Astrocyte (in vitro differentiated cells and primary cell): ENCODE measurements around the gene OPA1. TPM values are rescaled to one million over a fixed set of nuclear protein-coding genes. Genes with fewer than 3 reads are reported as not detected.

Experiments
- DNase-seq: peaks from one replicate; pipeline ENCODE4 v3.0.0-alpha.2; 2010; ENCODE audit warnings: low read depth
- FAIRE-seq: peaks from 2 replicates; lab custom pipeline; 2011; peaks lifted over from hg19 to GRCh38; lab: Jason Lieb, UNC
- H2AFZ ChIP-seq: 2 replicates; pipeline ENCODE4 v1.6.0; 2012; ENCODE audit warnings: low read depth, low read length, inconsistent platforms
- H3K27ac ChIP-seq: 2 replicates; pipeline ENCODE4 v1.5.1; 2011; ENCODE audit warnings: low read depth, low read length, inconsistent platforms
- H3K27me3 ChIP-seq: 2 replicates; pipeline ENCODE4 v1.6.0; 2011; ENCODE audit warnings: low read length, inconsistent platforms; ENCODE audit not compliant: insufficient read depth
- H3K36me3 ChIP-seq: 2 replicates; pipeline ENCODE4 v1.5.1; 2011; ENCODE audit warnings: low read length, inconsistent platforms; ENCODE audit not compliant: insufficient read depth
- H3K4me1 ChIP-seq: 2 replicates; pipeline ENCODE4 v1.5.1; 2011; ENCODE audit warnings: low read length, inconsistent platforms; ENCODE audit not compliant: insufficient read depth
- H3K4me2 ChIP-seq: 2 replicates; pipeline ENCODE4 v1.6.0; 2012; ENCODE audit warnings: low read length, inconsistent platforms
- H3K4me3 ChIP-seq: 2 replicates; pipeline ENCODE4 v1.5.1; 2011; ENCODE audit warnings: low read depth, mild to moderate bottlenecking, low read length, inconsistent platforms; ENCODE audit not compliant: insufficient read depth
- H3K79me2 ChIP-seq: 2 replicates; pipeline ENCODE4 v1.6.0; 2012; ENCODE audit warnings: mild to moderate bottlenecking, low read length, inconsistent platforms; ENCODE audit not compliant: insufficient read depth
- H3K9ac ChIP-seq: 2 replicates; pipeline ENCODE4 v1.6.0; 2012; ENCODE audit warnings: mild to moderate bottlenecking, low read length, inconsistent platforms
- H3K9me3 ChIP-seq: 2 replicates; pipeline ENCODE4 v1.5.1; 2012; ENCODE audit warnings: low read depth, mild to moderate bottlenecking, low read length, inconsistent platforms; ENCODE audit not compliant: insufficient read depth
- H4K20me1 ChIP-seq: 2 replicates; pipeline ENCODE4 v1.6.0; 2012; ENCODE audit warnings: low read length, inconsistent platforms; ENCODE audit not compliant: insufficient read depth
- H3K27ac Mint-ChIP-seq: one replicate; pipeline ENCODE4 v1.8.0; 2021; ENCODE audit warnings: mild to moderate bottlenecking, mixed read lengths; ENCODE audit not compliant: unreplicated experiment
- H3K27me3 Mint-ChIP-seq: one replicate; pipeline ENCODE4 v1.8.0; 2021; ENCODE audit warnings: low read depth, mixed read lengths; ENCODE audit not compliant: unreplicated experiment
- H3K36me3 Mint-ChIP-seq: one replicate; pipeline ENCODE4 v1.8.0; 2021; ENCODE audit warnings: low read depth, mixed read lengths; ENCODE audit not compliant: unreplicated experiment
- H3K4me1 Mint-ChIP-seq: one replicate; pipeline ENCODE4 v1.8.0; 2021; ENCODE audit warnings: low read depth, mixed read lengths; ENCODE audit not compliant: unreplicated experiment
- H3K4me3 Mint-ChIP-seq: one replicate; pipeline ENCODE4 v1.8.0; 2021; ENCODE audit warnings: mild to moderate bottlenecking, moderate library complexity, mixed read lengths; ENCODE audit not compliant: unreplicated experiment
- H3K9me3 Mint-ChIP-seq: one replicate; pipeline ENCODE4 v1.8.0; 2021; ENCODE audit warnings: mild to moderate bottlenecking, mixed read lengths; ENCODE audit not compliant: unreplicated experiment
- EZH2 ChIP-seq: IDR thresholded peaks from 2 replicates; pipeline ENCODE4 v1.6.1; 2012; ENCODE audit warnings: mild to moderate bottlenecking, low read length, inconsistent platforms; ENCODE audit not compliant: insufficient read depth
- total RNA-seq: library from RNA; stranded (reverse); gene quantifications from 2 replicates; pipeline ENCODE4 v1.2.1, GENCODE V29; 2021
- TF ChIP-seq, protein P1 (sequence below): IDR thresholded peaks from 2 replicates; pipeline ENCODE4 v1.5.1; 2011; ENCODE audit warnings: low read depth, mild to moderate bottlenecking, inconsistent platforms, low read length, moderate library complexity; ENCODE audit not compliant: insufficient read depth

The OPA1 gene
- total RNA-seq, 1 donor from 2014 or later: 61.8 TPM

- H3K4me2 ChIP-seq: no peak overlapping the region
Observed at GRCh38 chr3:193722566-193722965, 129.6 kb downstream of the OPA1 start.

DNA sequence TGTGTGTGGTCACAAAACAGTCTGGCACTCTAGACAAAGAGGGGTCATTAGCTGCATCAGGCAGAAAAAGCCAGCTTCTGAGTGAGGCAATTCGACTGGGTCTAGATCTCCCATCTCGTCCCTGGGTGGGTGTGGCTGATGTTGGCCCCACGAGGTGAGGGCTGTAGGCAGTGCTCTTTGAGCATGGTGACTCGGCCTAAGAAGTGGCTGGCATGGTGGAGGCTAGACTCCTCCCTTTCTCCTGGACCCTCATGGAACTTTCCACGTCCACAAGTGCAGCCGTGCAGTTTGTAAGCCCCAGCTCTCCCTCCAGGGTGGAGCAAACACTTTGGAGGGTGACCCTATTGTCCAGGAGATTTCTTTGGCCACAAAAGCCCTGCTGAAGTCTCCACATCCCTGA is 134.1 kb downstream of the OPA1 start:
- Histone ChIP-seq H2AFZ (no peak overlapping the region), H3K27ac (no peak overlapping the region), H3K9ac (no peak overlapping the region), H3K36me3 (no peaks in the 10 kb centered on the region), H4K20me1 (no peaks in the 10 kb centered on the region), H3K4me2 (no peak overlapping the region), H3K4me1 (peaks cover 3% of the 10 kb centered on the region), H3K79me2 (no peaks in the 10 kb centered on the region), H3K27me3 (no peaks in the 10 kb centered on the region), H3K9me3 (no peaks in the 10 kb centered on the region), H3K4me3 (no peak overlapping the region)
- Mint-ChIP-seq H3K4me1 (no peaks in the 10 kb centered on the region), H3K27ac (no peak overlapping the region), H3K27me3 (peaks cover 32% of the 10 kb centered on the region), H3K36me3 (no peaks in the 10 kb centered on the region), H3K9me3 (peaks cover 1% of the 10 kb centered on the region), H3K4me3 (no peak overlapping the region)
- no peak for FAIRE-seq
- TF ChIP-seq EZH2: no peak
- TF ChIP-seq, protein P1, sequence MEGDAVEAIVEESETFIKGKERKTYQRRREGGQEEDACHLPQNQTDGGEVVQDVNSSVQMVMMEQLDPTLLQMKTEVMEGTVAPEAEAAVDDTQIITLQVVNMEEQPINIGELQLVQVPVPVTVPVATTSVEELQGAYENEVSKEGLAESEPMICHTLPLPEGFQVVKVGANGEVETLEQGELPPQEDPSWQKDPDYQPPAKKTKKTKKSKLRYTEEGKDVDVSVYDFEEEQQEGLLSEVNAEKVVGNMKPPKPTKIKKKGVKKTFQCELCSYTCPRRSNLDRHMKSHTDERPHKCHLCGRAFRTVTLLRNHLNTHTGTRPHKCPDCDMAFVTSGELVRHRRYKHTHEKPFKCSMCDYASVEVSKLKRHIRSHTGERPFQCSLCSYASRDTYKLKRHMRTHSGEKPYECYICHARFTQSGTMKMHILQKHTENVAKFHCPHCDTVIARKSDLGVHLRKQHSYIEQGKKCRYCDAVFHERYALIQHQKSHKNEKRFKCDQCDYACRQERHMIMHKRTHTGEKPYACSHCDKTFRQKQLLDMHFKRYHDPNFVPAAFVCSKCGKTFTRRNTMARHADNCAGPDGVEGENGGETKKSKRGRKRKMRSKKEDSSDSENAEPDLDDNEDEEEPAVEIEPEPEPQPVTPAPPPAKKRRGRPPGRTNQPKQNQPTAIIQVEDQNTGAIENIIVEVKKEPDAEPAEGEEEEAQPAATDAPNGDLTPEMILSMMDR: no peak
- DNase-seq: no peak

More at GRCh38 chr3:193722566-193722965, 129.6 kb downstream of the OPA1 start:
- no peak overlapping the region for H2AFZ ChIP-seq
- no peak overlapping the region for H3K4me3 ChIP-seq
- no peak overlapping the region for H3K9ac ChIP-seq
- H3K27ac ChIP-seq: no peak overlapping the region
- no peaks in the 10 kb centered on the region for H3K4me1 ChIP-seq
- no peak for DNase-seq
- H3K9me3 Mint-ChIP-seq: peaks cover 5% of the 10 kb centered on the region
- peaks cover 13% of the 10 kb centered on the region for H3K27me3 Mint-ChIP-seq
- no peaks in the 10 kb centered on the region for H3K79me2 ChIP-seq
- H3K27ac Mint-ChIP-seq: no peak overlapping the region
- H3K9me3 ChIP-seq: peaks cover 3% of the 10 kb centered on the region
- no peaks in the 10 kb centered on the region for H3K4me1 Mint-ChIP-seq
- no peaks in the 10 kb centered on the region for H3K36me3 ChIP-seq
- H3K4me3 Mint-ChIP-seq: no peak overlapping the region
- no peak for TF ChIP-seq EZH2
- TF ChIP-seq, protein P1: no peak
- no peaks in the 10 kb centered on the region for H4K20me1 ChIP-seq
- no peaks in the 10 kb centered on the region for H3K27me3 ChIP-seq
- no peaks in the 10 kb centered on the region for H3K36me3 Mint-ChIP-seq
- FAIRE-seq: no peak

DNA sequence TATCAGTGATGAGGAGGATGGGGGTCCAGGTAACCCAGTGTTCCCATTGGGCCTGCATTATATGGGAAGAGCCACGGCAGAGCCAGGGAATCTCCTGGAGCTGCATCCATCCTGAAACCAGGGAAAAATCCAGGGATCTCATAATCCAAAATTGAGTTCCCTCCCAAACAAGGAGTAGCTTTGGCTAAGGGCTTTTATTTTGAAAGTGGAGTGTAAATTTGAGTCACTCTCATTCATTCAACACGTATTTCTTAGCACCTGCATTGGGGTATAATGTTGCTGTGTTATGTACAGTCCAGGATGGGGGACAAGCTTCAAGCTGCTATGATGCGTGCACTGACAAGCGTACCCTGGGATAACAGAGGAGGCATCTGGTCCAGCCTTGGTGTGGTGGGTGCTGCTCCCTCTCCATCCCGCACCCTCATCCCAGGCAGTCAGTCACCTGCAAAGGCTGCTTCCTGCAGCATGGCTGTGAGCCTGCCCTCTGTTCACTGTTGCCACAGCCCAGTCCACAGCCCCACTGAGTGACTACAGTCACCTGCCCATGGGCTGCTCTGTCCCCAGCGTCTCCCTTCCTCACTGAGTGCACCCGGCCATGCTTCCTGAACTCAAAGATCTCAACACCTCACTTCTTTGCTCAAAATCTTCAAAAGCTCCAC is 135.6 kb downstream of the OPA1 start:
- H3K4me1 Mint-ChIP-seq: peaks cover 8% of the 10 kb centered on the region
- no peak for FAIRE-seq
- no peak for TF ChIP-seq EZH2
- TF ChIP-seq, protein P1: no peak

More for the DNA sequence above, 135.6 kb downstream of the OPA1 start:
- no peak overlapping the region for H3K9ac ChIP-seq
- peaks cover 12% of the 10 kb centered on the region for H3K4me1 ChIP-seq
- H3K9me3 ChIP-seq: no peaks in the 10 kb centered on the region
- peaks cover 30% of the 10 kb centered on the region for H3K27me3 Mint-ChIP-seq
- no peak overlapping the region for H3K4me2 ChIP-seq
- no peak overlapping the region for H3K27ac Mint-ChIP-seq
- no peaks in the 10 kb centered on the region for H3K27me3 ChIP-seq
- no peak overlapping the region for H3K4me3 Mint-ChIP-seq
- H2AFZ ChIP-seq: no peak overlapping the region
- no peak for DNase-seq
- H4K20me1 ChIP-seq: no peaks in the 10 kb centered on the region
- H3K27ac ChIP-seq: no peak overlapping the region
- H3K9me3 Mint-ChIP-seq: peaks cover 1% of the 10 kb centered on the region
- H3K36me3 Mint-ChIP-seq: no peaks in the 10 kb centered on the region
- no peak overlapping the region for H3K4me3 ChIP-seq
- no peaks in the 10 kb centered on the region for H3K79me2 ChIP-seq
- H3K36me3 ChIP-seq: no peaks in the 10 kb centered on the region
